BJ (cell line): ENCODE measurements around the gene AP1B1. TPM values are rescaled to one million over a fixed set of nuclear protein-coding genes. Genes with fewer than 3 reads are reported as not detected.
"Not testable (repeated sequence)": the region's sequence is repeated elsewhere in the genome, so short reads cannot be mapped to it uniquely, and the experiment has no call there.

Experiments used
- CTCF ChIA-PET: fragments of 350-600 bp; formaldehyde crosslinking; extraction: SDS; loops from one replicate; lab custom pipeline; 2021; ENCODE audit warnings: antibody characterized with exemption, inconsistent platforms; lab: Yijun Ruan, JAX
- POLR2A ChIA-PET: fragments of 300-600 bp; sonication (Branson Sonifier 250); formaldehyde crosslinking; extraction: SDS; loops from one replicate; lab custom pipeline; 2021; ENCODE audit warnings: antibody characterized with exemption; lab: Charles Lee
- DNase-seq: peaks from one replicate; pipeline ENCODE4 v3.0.0-alpha.2; 2011; ENCODE audit warnings: low read depth
- H3K27me3 ChIP-seq: 2 replicates; pipeline ENCODE4 v1.6.0; 2011; ENCODE audit warnings: low read length; ENCODE audit not compliant: control insufficient read depth, insufficient read depth
- H3K36me3 ChIP-seq: 2 replicates; pipeline ENCODE4 v1.5.1; 2011; ENCODE audit warnings: low read length; ENCODE audit not compliant: control insufficient read depth, insufficient read depth
- H3K4me3 ChIP-seq: 2 replicates; pipeline ENCODE4 v1.5.1; 2011; ENCODE audit warnings: low read depth, mild to moderate bottlenecking, control low read depth, low read length
- CTCF ChIP-seq: IDR thresholded peaks from 2 replicates; pipeline ENCODE4 v1.5.1; 2011; ENCODE audit warnings: low read depth, mild to moderate bottlenecking, control low read depth, inconsistent platforms, low read length, moderate library complexity; ENCODE audit not compliant: insufficient read depth
- polyA plus RNA-seq: library from polyadenylated mRNA; depleted of rRNA; stranded (reverse); fragments of >200 nt; gene quantifications from 2 replicates; pipeline ENCODE4 v1.2.3, GENCODE V29; 2011

AP1B1 gene
- polyA plus RNA-seq, 1 experiment: 75.0 TPM

DNA sequence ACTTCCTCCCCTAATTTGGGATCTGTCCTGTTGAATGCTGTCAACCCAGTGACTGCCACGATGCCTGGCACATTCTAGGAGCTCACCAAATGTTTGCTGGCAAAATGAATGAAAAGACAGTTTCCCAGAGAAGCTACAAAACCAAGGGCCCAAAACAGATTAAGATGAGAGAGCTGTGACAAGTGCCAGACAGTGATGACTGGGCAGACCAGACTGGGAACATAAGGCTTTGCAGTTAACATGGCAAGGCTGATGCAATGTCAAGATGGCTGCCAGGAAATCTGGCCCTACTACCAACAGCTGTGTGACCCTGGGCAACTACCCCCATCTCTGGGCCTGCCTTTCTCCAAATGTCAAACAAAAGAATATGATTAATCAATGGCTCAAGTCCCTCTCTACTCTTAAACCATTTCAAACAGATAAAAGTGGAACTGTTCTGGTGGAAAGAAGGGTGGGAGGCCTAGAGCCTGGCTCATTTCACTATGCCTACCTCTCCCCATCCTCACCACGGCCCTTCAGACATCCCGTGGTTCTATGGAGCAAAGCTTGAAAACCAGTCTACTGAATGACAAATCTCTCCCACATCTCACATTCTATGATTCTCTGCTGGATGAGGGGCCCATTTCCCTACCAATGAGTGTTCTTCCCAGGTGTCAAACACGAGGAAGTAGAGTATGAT, 12.8 kb downstream of the AP1B1 start:
- peaks cover 4% of the 10 kb centered on the region for H3K36me3 ChIP-seq
- CTCF ChIA-PET: interaction anchor here (1.1 kb wide), 1 partner anchor 16 kb away, joined by 3 read pairs; no protein-coding TSS in a partner anchor

GRCh38 chr22:29374806-29375205, 13.6 kb downstream of the AP1B1 start:
- ChIA-PET POLR2A (interaction anchor here (0.5 kb wide), 1 partner anchor 203 kb away, joined by 11 read pairs; no protein-coding TSS in a partner anchor), CTCF (interaction anchor here (1.1 kb wide), 1 partner anchor 15 kb away, joined by 3 read pairs; no protein-coding TSS in a partner anchor)
- not testable (repeated sequence) for H3K27me3 ChIP-seq, DNase-seq, H3K4me3 ChIP-seq, H3K36me3 ChIP-seq

More for the DNA sequence above, 12.8 kb downstream of the AP1B1 start:
- POLR2A ChIA-PET: interaction anchor here (0.5 kb wide), 1 partner anchor 202 kb away, joined by 11 read pairs; no protein-coding TSS in a partner anchor
- Histone ChIP-seq H3K27me3 (no peaks in the 10 kb centered on the region), H3K4me3 (no peak overlapping the region)
- TF ChIP-seq CTCF: no peak
- DNase-seq: no peak

- CTCF ChIA-PET: interaction anchor here (1.0 to 1.1 kb wide), 2 partner anchors 10 to 15 kb away, joined by 3 to 5 read pairs; no protein-coding TSS in a partner anchor
- DNase-seq: no peak
- POLR2A ChIA-PET: no interaction called here
- H3K27me3 ChIP-seq: no peaks in the 10 kb centered on the region
- no peak for TF ChIP-seq CTCF
- peaks cover 4% of the 10 kb centered on the region for H3K36me3 ChIP-seq
- H3K4me3 ChIP-seq: no peak overlapping the region
Measured at GRCh38 chr22:29374401-29374800, 14.0 kb downstream of the AP1B1 start.

DNA sequence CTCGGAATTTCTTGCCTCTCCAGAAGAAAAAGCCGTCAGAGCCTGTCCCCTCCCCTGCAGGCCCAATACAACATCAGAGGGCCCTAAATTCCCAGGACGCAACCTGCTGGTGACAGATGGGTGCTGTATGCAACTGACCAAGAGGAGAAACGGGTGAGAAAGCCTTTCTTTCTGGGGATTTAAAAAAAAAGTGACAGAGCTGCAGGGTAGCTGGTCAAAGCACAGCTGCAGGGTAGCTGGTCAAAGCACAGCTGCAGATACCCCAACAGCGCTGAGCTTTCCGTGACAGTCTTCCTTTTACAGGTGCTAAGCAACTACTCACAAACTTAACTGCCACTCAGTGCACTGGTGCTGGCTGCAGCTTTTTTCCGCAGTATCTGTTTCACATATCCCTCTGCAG, 17.8 kb downstream of the AP1B1 start:
- CTCF ChIA-PET: interaction anchor here (2.5 kb wide), 1 partner anchor 11 kb away, joined by 16 read pairs; no protein-coding TSS in a partner anchor
- POLR2A ChIA-PET: no interaction called here
- no peak overlapping the region for H3K4me3 ChIP-seq
- H3K36me3 ChIP-seq: peaks cover 4% of the 10 kb centered on the region; the same call in 1 of the 2 replicates
- no peak for TF ChIP-seq CTCF
- H3K27me3 ChIP-seq: no peaks in the 10 kb centered on the region
- no peak for DNase-seq

DNA sequence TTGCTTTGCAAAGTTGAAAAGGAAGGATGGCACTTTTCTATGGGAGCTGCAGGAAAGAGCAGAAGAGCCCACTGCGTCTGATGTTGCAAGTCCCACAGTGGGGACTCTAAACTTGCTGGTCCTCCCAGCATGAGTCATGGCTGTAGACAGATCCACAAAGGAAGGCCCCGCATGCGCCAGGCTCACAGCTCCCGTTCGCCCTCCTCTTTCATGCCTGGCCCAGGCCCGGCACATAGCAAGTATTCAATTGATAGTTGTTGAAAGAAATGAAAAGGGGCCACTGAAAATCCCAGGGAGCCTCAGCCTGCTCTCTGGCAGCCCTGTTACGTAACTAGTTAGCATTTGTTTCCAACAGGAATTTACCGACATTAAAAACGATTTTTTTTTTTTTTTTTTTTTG, 18.9 kb downstream of the AP1B1 start:
- CTCF ChIA-PET: interaction anchor here (0.9 to 2.5 kb wide), 2 partner anchors 10 to 17 kb away, joined by 3 to 16 read pairs; no protein-coding TSS in a partner anchor
- no peak for DNase-seq
- H3K27me3 ChIP-seq: no peaks in the 10 kb centered on the region
- peaks cover 1% of the 10 kb centered on the region; the same call in 1 of the 2 replicates for H3K36me3 ChIP-seq
- no peak overlapping the region for H3K4me3 ChIP-seq
- POLR2A ChIA-PET: no interaction called here
- no peak for TF ChIP-seq CTCF
